H1 (cell line): Measurements from ENCODE around the gene NEK10. TPM values are rescaled to one million over a fixed set of nuclear protein-coding genes. Genes with fewer than 3 reads are reported as not detected.

Source experiments
- CTCF ChIA-PET: fragments of 300-600 bp; sonication (Branson Sonifier 250); formaldehyde crosslinking; loops from one replicate; lab custom pipeline; 2021; ENCODE audit not compliant: partially characterized antibody; lab: Charles Lee
- POLR2A ChIA-PET: fragments of 300-600 bp; sonication (Branson Sonifier 250); formaldehyde crosslinking; loops from one replicate; lab custom pipeline; 2021; ENCODE audit warnings: inconsistent platforms; ENCODE audit not compliant: partially characterized antibody; lab: Charles Lee
- DNase-seq, 2 experiments: peaks; one replicate each; pipeline versions ENCODE4 v3.0.0 to v3.0.0-alpha.2; 2010 to 2022; ENCODE audit warnings: low spot score in 2 of 2, low read depth in 1 of 2, mixed read lengths in 1 of 2
- FAIRE-seq: peaks from 2 replicates; lab custom pipeline; 2011; peaks lifted over from hg19 to GRCh38; lab: Jason Lieb, UNC
- H2AFZ ChIP-seq: 2 replicates; pipeline ENCODE4 v1.8.1; 2012; ENCODE audit warnings: low read length, inconsistent platforms
- H2AK5ac ChIP-seq: 2 replicates; pipeline ENCODE4 v1.6.1; 2013; ENCODE audit warnings: low read depth, low read length
- H2BK120ac ChIP-seq: replicated peaks from 2 replicates; pipeline ENCODE3; 2013; ENCODE audit warnings: low read depth, low read length, inconsistent platforms
- H2BK12ac ChIP-seq: 2 replicates; pipeline ENCODE4 v1.6.1; 2013; ENCODE audit warnings: low read depth, low read length
- H2BK15ac ChIP-seq: 2 replicates; pipeline ENCODE4 v1.6.1; 2013; ENCODE audit warnings: low read length
- H2BK20ac ChIP-seq: 2 replicates; pipeline ENCODE4 v1.6.1; 2013; ENCODE audit warnings: low read length
- H2BK5ac ChIP-seq: 2 replicates; pipeline ENCODE4 v1.6.1; 2013; ENCODE audit warnings: low read depth, low read length
- H3K14ac ChIP-seq: 2 replicates; pipeline ENCODE4 v1.6.1; 2013; ENCODE audit warnings: inconsistent platforms; ENCODE audit not compliant: insufficient read length
- H3K18ac ChIP-seq: 2 replicates; pipeline ENCODE4 v1.6.1; 2013; ENCODE audit warnings: low read length; ENCODE audit errors: extremely low read depth
- H3K23ac ChIP-seq: 2 replicates; pipeline ENCODE4 v1.6.1; 2013; ENCODE audit warnings: inconsistent platforms; ENCODE audit not compliant: insufficient read length
- H3K23me2 ChIP-seq: 2 replicates; pipeline ENCODE4 v1.6.1; 2013; ENCODE audit warnings: low read depth, low read length
- H3K27ac ChIP-seq: 2 replicates; pipeline ENCODE4 v1.6.1; 2011; ENCODE audit warnings: low read depth, low read length, inconsistent platforms
- H3K27me3 ChIP-seq, 4 experiments: replicated peaks in 1 of 4; 1 replicate in 1 of 4; 2 replicates in 3 of 4; pipeline versions ENCODE4 v1.6.1 to v1.8.1; 2011 to 2013; ENCODE audit warnings: low read length in 3 of 4, mild to moderate bottlenecking in 3 of 4, inconsistent platforms in 2 of 4, mixed read lengths in 2 of 4, moderate library complexity in 1 of 4; ENCODE audit not compliant: control insufficient read depth in 3 of 4, insufficient read depth in 3 of 4; ENCODE audit errors: extremely low read depth in 1 of 4
- H3K36me3 ChIP-seq, 4 experiments: 2 replicates each; pipeline versions ENCODE4 v1.6.1 to v1.8.1; 2011 to 2013; ENCODE audit warnings: mild to moderate bottlenecking in 4 of 4, low read length in 3 of 4, moderate library complexity in 2 of 4, control low read depth in 1 of 4, inconsistent platforms in 1 of 4; ENCODE audit not compliant: insufficient read depth in 4 of 4, control insufficient read depth in 2 of 4
- H3K4ac ChIP-seq: replicated peaks from 2 replicates; pipeline ENCODE3; 2013; ENCODE audit warnings: low read length, low read depth, mixed read lengths, inconsistent platforms; ENCODE audit not compliant: insufficient read length
- H3K4me1 ChIP-seq, 4 experiments: replicated peaks in 1 of 4; 1 replicate in 1 of 4; 2 replicates in 3 of 4; pipeline versions ENCODE4 v1.6.1 to v1.8.1; 2011 to 2013; ENCODE audit warnings: low read length in 3 of 4, inconsistent platforms in 2 of 4, mixed read lengths in 1 of 4; ENCODE audit not compliant: insufficient read depth in 4 of 4, control insufficient read depth in 3 of 4
- H3K4me2 ChIP-seq, 2 experiments: 2 replicates each; pipeline versions ENCODE4 v1.6.1 to v1.8.1; 2011 to 2013; ENCODE audit warnings: low read depth in 2 of 2, low read length in 2 of 2, control low read depth in 1 of 2, inconsistent platforms in 1 of 2, mild to moderate bottlenecking in 1 of 2; ENCODE audit not compliant: insufficient read depth in 1 of 2
- H3K4me3 ChIP-seq, 4 experiments: fragments of 200-600, 300-600 bp in 1 of 4; sonication (generic), shearing (Covaris generic), sonication (Bioruptor Twin) in 1 of 4; 2 replicates each; pipeline versions ENCODE4 v1.5.1 to v1.8.1; 2011 to 2016; ENCODE audit warnings: low read length in 4 of 4, low read depth in 3 of 4, control low read depth in 2 of 4, inconsistent platforms in 2 of 4, mild to moderate bottlenecking in 2 of 4, mixed read lengths in 1 of 4, moderate library complexity in 1 of 4; ENCODE audit not compliant: insufficient read depth in 2 of 4; ENCODE audit errors: extremely low read depth in 1 of 4
- H3K56ac ChIP-seq: replicated peaks from 2 replicates; pipeline ENCODE3; 2013; ENCODE audit warnings: low read depth, mild to moderate bottlenecking, mixed read lengths, low read length, inconsistent platforms; ENCODE audit not compliant: insufficient read length
- H3K79me1 ChIP-seq: 2 replicates; pipeline ENCODE4 v1.6.1; 2013; ENCODE audit warnings: low read depth, low read length, control low read depth
- H3K79me2 ChIP-seq, 2 experiments: 2 replicates each; pipeline versions ENCODE4 v1.6.1 to v1.8.1; 2012 to 2013; ENCODE audit warnings: low read length in 2 of 2, mild to moderate bottlenecking in 2 of 2, inconsistent platforms in 1 of 2; ENCODE audit not compliant: insufficient read depth in 2 of 2, control insufficient read depth in 1 of 2
- H3K9ac ChIP-seq, 4 experiments: replicated peaks in 1 of 4; 1 replicate in 1 of 4; 2 replicates in 3 of 4; pipeline versions ENCODE4 v1.6.1 to v1.8.1; 2011 to 2013; ENCODE audit warnings: low read depth in 3 of 4, low read length in 3 of 4, control low read depth in 2 of 4, mild to moderate bottlenecking in 2 of 4, moderate library complexity in 2 of 4, inconsistent platforms in 1 of 4; ENCODE audit errors: extremely low read depth in 1 of 4
- H3K9me3 ChIP-seq, 2 experiments: 2 replicates each; pipeline versions ENCODE4 v1.6.1 to v1.8.1; 2012 to 2013; ENCODE audit warnings: mild to moderate bottlenecking in 2 of 2, moderate library complexity in 2 of 2, control low read depth in 1 of 2, inconsistent platforms in 1 of 2, low read depth in 1 of 2, low read length in 1 of 2, mixed read lengths in 1 of 2; ENCODE audit not compliant: insufficient read depth in 2 of 2
- H4K20me1 ChIP-seq, 2 experiments: replicated peaks in 1 of 2; 2 replicates each; pipeline versions ENCODE3 to v1.8.1; 2011 to 2013; ENCODE audit warnings: inconsistent platforms in 2 of 2, low read length in 2 of 2, mild to moderate bottlenecking in 1 of 2; ENCODE audit not compliant: insufficient read depth in 2 of 2, control insufficient read depth in 1 of 2
- H4K5ac ChIP-seq: 2 replicates; pipeline ENCODE4 v1.6.1; 2013; ENCODE audit warnings: low read length, low read depth, mixed read lengths, inconsistent platforms; ENCODE audit not compliant: insufficient read length
- H4K8ac ChIP-seq: 2 replicates; pipeline ENCODE4 v1.8.0; 2013; ENCODE audit warnings: mild to moderate bottlenecking, moderate library complexity, low read length, inconsistent platforms; ENCODE audit not compliant: insufficient read depth; ENCODE audit errors: extremely low read depth
- H4K91ac ChIP-seq: replicated peaks from 2 replicates; pipeline ENCODE3; 2013; ENCODE audit warnings: low read length, mixed read lengths, inconsistent platforms; ENCODE audit not compliant: insufficient read length
- CEBPB ChIP-seq: IDR thresholded peaks from 2 replicates; pipeline ENCODE4 v1.6.1; 2012; ENCODE audit warnings: low read depth, low read length
- CHD2 ChIP-seq: IDR thresholded peaks from 2 replicates; pipeline ENCODE4 v1.6.1; 2012; ENCODE audit warnings: low read length, improper control_type of control experiment
- EZH2 ChIP-seq: fragments of 200-600 bp; sonication (generic); IDR thresholded peaks from 2 replicates; pipeline ENCODE4 v1.7.1; 2012; ENCODE audit warnings: low read depth, mild to moderate bottlenecking, moderate library complexity, low read length, inconsistent platforms; ENCODE audit not compliant: severe bottlenecking
- HDAC2 ChIP-seq, 2 experiments: fragments of 300-600 bp in 1 of 2; sonication (generic) in 1 of 2; IDR thresholded peaks; 2 replicates each; pipeline ENCODE4 v1.6.1; 2011 to 2012; ENCODE audit warnings: low read depth in 2 of 2, low read length in 2 of 2, mild to moderate bottlenecking in 2 of 2, moderate library complexity in 2 of 2, borderline replicate concordance in 1 of 2, inconsistent platforms in 1 of 2
- KDM1A ChIP-seq: fragments of 200-600, 300-600 bp; sonication (generic); IDR thresholded peaks from 2 replicates; pipeline ENCODE4 v1.7.1; 2016; ENCODE audit warnings: mild to moderate bottlenecking, low read length, borderline replicate concordance
- MAFK ChIP-seq: IDR thresholded peaks from 2 replicates; pipeline ENCODE4 v1.6.1; 2012; ENCODE audit warnings: low read depth, mild to moderate bottlenecking, improper control_type of control experiment, low read length
- NANOG ChIP-seq: IDR thresholded peaks from 2 replicates; pipeline ENCODE4 v1.6.1; 2011; ENCODE audit warnings: low read length, low read depth, mild to moderate bottlenecking, inconsistent platforms; ENCODE audit not compliant: insufficient read depth, poor library complexity, severe bottlenecking
- NRF1 ChIP-seq: IDR thresholded peaks from 2 replicates; pipeline ENCODE4 v1.6.1; 2011; ENCODE audit warnings: mild to moderate bottlenecking, low read depth, low read length, improper control_type of control experiment
- POLR2AphosphoS5 ChIP-seq: IDR thresholded peaks from 2 replicates; pipeline ENCODE4 v1.6.1; 2011; ENCODE audit warnings: low read depth, low read length
- SAP30 ChIP-seq: fragments of 300-600 bp; sonication (generic); IDR thresholded peaks from 2 replicates; pipeline ENCODE4 v1.7.1; 2012; ENCODE audit warnings: low read length, moderate library complexity, mild to moderate bottlenecking, inconsistent platforms; ENCODE audit not compliant: insufficient read depth, insufficient replicate concordance
- SP1 ChIP-seq: IDR thresholded peaks from 2 replicates; pipeline ENCODE4 v1.6.1; 2011; ENCODE audit warnings: low read depth, low read length
- SP2 ChIP-seq: IDR thresholded peaks from 2 replicates; pipeline ENCODE4 v1.6.1; 2012; ENCODE audit warnings: mild to moderate bottlenecking, low read length, inconsistent platforms
- WGBS, 2 experiments: shearing (Covaris generic) in 1 of 2; methylation state at CpG; one replicate each; pipeline versions ENCODE4 v1.1.6 to v1.1.7; 2013 to 2015; ENCODE audit warnings: low lambda C conversion rate in 2 of 2, mixed read lengths in 2 of 2, inconsistent platforms in 1 of 2, low coverage in 1 of 2, missing lambda C conversion rate in 1 of 2; ENCODE audit not compliant: insufficient replicate concordance in 2 of 2, insufficient coverage in 1 of 2, insufficient read length in 1 of 2; ENCODE audit errors: extremely low coverage in 1 of 2, missing lambda C conversion rate in 1 of 2; 5-methylcytosine and 5-hydroxymethylcytosine counted together
- polyA plus RNA-seq, 7 experiments: library from polyadenylated mRNA; depleted of rRNA in 3 of 7; stranded (reverse) in 5 of 7; unstranded in 2 of 7; fragments of >200 nt in 5 of 7; fragments of 200-250 nt in 2 of 7; gene quantifications; 1 replicate in 5 of 7; 2 replicates in 1 of 7; 4 replicates in 1 of 7; pipeline versions ENCODE4 v1.2.1 to v1.2.3, GENCODE V29; 2011 to 2013; ENCODE audit warnings: missing spikeins in 2 of 7, mixed read lengths in 2 of 7
- total RNA-seq: library from RNA; stranded (reverse); fragmentation: NEBNext Ultra II Directional; extraction: Animal tissue kit (Norgen Biotek cat#: 25700); gene quantifications from 2 replicates; pipeline ENCODE4 v1.2.1, GENCODE V29; 2021
- TF ChIP-seq, protein P1 (sequence below): IDR thresholded peaks from 2 replicates; pipeline ENCODE4 v1.6.1; 2012; ENCODE audit warnings: low read length, inconsistent platforms

The NEK10 gene
- total and polyA plus RNA-seq, 2 of the 8 experiments (the other 6 are each of a cell fraction or from before 2014, with no cell fraction given) = 0.18 to 0.50 TPM

DNA sequence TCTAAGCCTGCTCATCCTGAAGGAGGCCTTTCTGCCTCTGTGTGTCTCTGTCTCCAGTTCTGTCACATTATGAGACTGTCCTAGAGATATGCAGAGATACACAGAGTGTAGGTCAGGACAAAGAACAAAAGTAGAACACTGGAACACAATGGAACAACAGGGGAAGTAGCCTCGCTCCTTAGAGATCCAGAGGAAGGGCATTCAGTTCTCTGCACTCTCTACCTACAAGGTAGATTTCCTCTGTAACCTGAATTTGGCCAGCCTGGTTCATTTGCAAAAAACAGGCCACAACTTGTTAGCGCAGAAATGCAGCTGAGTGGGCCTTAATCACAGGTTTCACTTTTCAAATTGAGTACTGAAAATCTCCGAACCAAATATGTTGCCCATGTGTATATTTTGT lies 19.4 kb downstream of the NEK10 start:
- no peak overlapping the region for H3K4me2 ChIP-seq
- no peak for FAIRE-seq
- no peak for TF ChIP-seq KDM1A
- no peak for TF ChIP-seq SAP30
- TF ChIP-seq NRF1 = no peak
- TF ChIP-seq SP2 = no peak
- TF ChIP-seq SP1 = no peak
- TF ChIP-seq CEBPB = no peak
- TF ChIP-seq MAFK = no peak
- TF ChIP-seq POLR2AphosphoS5 = no peak
- TF ChIP-seq, protein P1, sequence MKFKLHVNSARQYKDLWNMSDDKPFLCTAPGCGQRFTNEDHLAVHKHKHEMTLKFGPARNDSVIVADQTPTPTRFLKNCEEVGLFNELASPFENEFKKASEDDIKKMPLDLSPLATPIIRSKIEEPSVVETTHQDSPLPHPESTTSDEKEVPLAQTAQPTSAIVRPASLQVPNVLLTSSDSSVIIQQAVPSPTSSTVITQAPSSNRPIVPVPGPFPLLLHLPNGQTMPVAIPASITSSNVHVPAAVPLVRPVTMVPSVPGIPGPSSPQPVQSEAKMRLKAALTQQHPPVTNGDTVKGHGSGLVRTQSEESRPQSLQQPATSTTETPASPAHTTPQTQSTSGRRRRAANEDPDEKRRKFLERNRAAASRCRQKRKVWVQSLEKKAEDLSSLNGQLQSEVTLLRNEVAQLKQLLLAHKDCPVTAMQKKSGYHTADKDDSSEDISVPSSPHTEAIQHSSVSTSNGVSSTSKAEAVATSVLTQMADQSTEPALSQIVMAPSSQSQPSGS = no peak
- TF ChIP-seq HDAC2 (IDR thresholded peaks at IDR 0.05; ENCODE audit: borderline replicate concordance in 1 of 2, low read depth in 2 of 2, low read length in 2 of 2) = no peak
- TF ChIP-seq CHD2 = no peak
- TF ChIP-seq NANOG = no peak
- TF ChIP-seq EZH2 = no peak

More for the DNA sequence above, 19.4 kb downstream of the NEK10 start:
- H3K18ac ChIP-seq = no peak overlapping the region
- no peak overlapping the region for H2BK12ac ChIP-seq
- no peak overlapping the region for H3K56ac ChIP-seq
- H4K91ac ChIP-seq = no peak overlapping the region
- CTCF ChIA-PET = interaction anchor here (1.2 to 1.4 kb wide), 3 partner anchors 8 to 309 kb away, joined by 3 to 6 read pairs (median 4); no protein-coding TSS in a partner anchor
- no peak overlapping the region for H4K5ac ChIP-seq
- H4K20me1 ChIP-seq = no peaks in the 10 kb centered on the region
- no peaks in the 10 kb centered on the region for H3K79me1 ChIP-seq
- no peak overlapping the region for H3K23ac ChIP-seq
- H2BK20ac ChIP-seq = no peak overlapping the region
- H2BK120ac ChIP-seq = no peak overlapping the region
- WGBS, 2 experiments = 82% methylated on average over 3 of the region's 3 CpGs; no CpG with 5 or more reads in 1 of the 2 experiments
- no peak overlapping the region for H2BK5ac ChIP-seq
- H3K9ac ChIP-seq = no peak overlapping the region
- H4K8ac ChIP-seq = no peak overlapping the region
- H3K79me2 ChIP-seq = no peaks in the 10 kb centered on the region
- H2BK15ac ChIP-seq = no peak overlapping the region
- H3K4me1 ChIP-seq = peaks cover 0 to 14% (median 5%) of the 10 kb centered on the region in 4 experiments
- H2AFZ ChIP-seq = 0 out of 2 replicates have a peak overlapping the region, but pooled peaks have one; percentile 25
- H3K23me2 ChIP-seq = no peaks in the 10 kb centered on the region
- no peaks in the 10 kb centered on the region for H3K9me3 ChIP-seq
- H3K14ac ChIP-seq = no peak overlapping the region
- H3K27me3 ChIP-seq = no peaks in the 10 kb centered on the region
- no peaks in the 10 kb centered on the region for H3K36me3 ChIP-seq
- no peak overlapping the region for H3K4ac ChIP-seq
- POLR2A ChIA-PET = no interaction called here
- H3K27ac ChIP-seq = no peak overlapping the region
- no peak overlapping the region for H3K4me3 ChIP-seq
- DNase-seq = no peak
- H2AK5ac ChIP-seq = no peak overlapping the region
